ENCODE data around the gene SNX24. TPM values are rescaled to one million over a fixed set of nuclear protein-coding genes. Genes with fewer than 3 reads are reported as not detected.

The SNX24 gene
- total RNA-seq, 1 donor from 2014 or later: 57.0 TPM

DNA sequence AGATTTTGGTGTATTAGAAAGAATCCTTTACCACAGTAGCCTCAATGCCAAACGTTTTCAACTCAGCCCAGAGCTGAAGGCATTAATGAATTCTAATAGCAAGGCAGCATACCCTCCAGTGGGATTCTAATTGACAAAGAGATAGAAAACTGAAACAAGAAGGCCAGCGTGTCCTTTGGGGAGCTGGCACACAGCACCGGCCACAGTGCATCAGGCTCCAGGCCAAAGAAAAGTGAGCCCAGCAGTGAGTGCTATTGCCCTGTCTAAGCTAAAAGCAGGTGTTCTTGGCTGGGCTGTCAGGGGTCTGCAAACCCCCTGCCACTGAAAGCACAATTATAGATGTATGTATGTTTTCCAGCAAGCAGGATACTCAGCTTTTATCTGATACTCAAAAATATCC lies 150.7 kb downstream of the SNX24 start:
- H3K36me3 ChIP-seq (ENCODE audit: control insufficient read depth, insufficient read depth, low read length): no peaks in the 10 kb centered on the region
- no peak for DNase-seq (ENCODE audit: low read depth)
- no peak overlapping the region for H3K4me3 ChIP-seq (ENCODE audit: low read depth, low read length)
- H3K27me3 ChIP-seq (ENCODE audit: control insufficient read depth, insufficient read depth, low read length): no peaks in the 10 kb centered on the region
- TF ChIP-seq, protein P1, sequence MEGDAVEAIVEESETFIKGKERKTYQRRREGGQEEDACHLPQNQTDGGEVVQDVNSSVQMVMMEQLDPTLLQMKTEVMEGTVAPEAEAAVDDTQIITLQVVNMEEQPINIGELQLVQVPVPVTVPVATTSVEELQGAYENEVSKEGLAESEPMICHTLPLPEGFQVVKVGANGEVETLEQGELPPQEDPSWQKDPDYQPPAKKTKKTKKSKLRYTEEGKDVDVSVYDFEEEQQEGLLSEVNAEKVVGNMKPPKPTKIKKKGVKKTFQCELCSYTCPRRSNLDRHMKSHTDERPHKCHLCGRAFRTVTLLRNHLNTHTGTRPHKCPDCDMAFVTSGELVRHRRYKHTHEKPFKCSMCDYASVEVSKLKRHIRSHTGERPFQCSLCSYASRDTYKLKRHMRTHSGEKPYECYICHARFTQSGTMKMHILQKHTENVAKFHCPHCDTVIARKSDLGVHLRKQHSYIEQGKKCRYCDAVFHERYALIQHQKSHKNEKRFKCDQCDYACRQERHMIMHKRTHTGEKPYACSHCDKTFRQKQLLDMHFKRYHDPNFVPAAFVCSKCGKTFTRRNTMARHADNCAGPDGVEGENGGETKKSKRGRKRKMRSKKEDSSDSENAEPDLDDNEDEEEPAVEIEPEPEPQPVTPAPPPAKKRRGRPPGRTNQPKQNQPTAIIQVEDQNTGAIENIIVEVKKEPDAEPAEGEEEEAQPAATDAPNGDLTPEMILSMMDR (IDR thresholded peaks at IDR 0.05; ENCODE audit: insufficient read depth, low read length, poor library complexity, severe bottlenecking): no peak

DNA sequence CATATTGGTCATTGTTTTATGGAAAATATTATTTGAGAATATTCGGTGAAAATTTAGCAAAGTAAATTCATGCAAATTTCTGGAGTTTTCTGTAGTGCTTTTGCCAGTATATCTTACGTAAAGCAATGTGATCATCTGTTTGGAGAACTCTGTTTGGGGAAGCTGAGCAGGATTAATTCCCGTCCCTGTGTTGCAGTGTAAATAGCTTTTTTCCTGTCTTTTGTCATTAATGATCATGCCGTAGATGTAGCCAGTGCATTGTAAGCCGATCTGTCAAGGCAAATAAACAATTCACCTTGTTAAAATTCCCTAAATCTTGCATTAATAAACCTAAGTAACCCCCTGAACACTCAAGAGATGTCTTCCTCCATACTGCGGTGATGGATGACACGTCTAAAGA lies 151.9 kb downstream of the SNX24 start:
- DNase-seq (ENCODE audit: low read depth): no peak
- TF ChIP-seq, protein P1 (IDR thresholded peaks at IDR 0.05; ENCODE audit: insufficient read depth, low read length, poor library complexity, severe bottlenecking): no peak
- Histone ChIP-seq H3K4me3 (ENCODE audit: low read depth, low read length) (no peak overlapping the region), H3K36me3 (ENCODE audit: control insufficient read depth, insufficient read depth, low read length) (no peaks in the 10 kb centered on the region), H3K27me3 (ENCODE audit: control insufficient read depth, insufficient read depth, low read length) (no peaks in the 10 kb centered on the region)

DNA sequence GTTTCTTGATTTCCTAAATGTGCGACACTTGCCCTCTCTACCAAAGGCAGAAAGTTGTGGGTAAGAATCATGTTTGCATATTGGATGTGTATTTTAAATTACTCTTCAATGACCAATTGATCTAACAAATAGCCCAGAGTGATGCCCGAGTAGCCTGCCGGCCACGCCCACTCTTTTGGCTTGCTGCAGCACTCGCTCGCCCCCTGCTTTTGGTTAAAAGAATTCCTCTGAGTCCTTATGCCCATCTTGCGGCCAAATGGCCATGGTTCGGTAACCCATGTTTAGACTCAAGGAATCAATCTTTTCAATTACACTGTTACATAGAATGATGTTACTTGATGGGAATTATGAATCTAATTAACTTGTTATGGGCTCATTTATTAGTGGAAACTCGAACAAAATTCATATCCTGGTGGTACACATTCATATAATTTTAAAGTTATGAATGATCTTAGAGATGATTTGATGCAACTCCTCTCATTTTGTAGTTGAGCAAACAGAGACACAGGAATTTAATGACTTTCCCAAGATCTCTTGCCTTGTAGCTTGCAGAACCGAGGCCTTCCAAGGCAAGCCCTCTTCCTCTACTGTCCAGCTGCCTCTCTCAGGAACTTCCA lies 154.6 kb downstream of the SNX24 start:
- TF ChIP-seq, protein P1 (IDR thresholded peaks at IDR 0.05; ENCODE audit: insufficient read depth, low read length, poor library complexity, severe bottlenecking): peak; percentile 49
- H3K36me3 ChIP-seq (ENCODE audit: control insufficient read depth, insufficient read depth, low read length): no peaks in the 10 kb centered on the region
- H3K4me3 ChIP-seq (ENCODE audit: low read depth, low read length): no peak overlapping the region
- no peak for DNase-seq (ENCODE audit: low read depth)
- no peaks in the 10 kb centered on the region for H3K27me3 ChIP-seq (ENCODE audit: control insufficient read depth, insufficient read depth, low read length)

DNA sequence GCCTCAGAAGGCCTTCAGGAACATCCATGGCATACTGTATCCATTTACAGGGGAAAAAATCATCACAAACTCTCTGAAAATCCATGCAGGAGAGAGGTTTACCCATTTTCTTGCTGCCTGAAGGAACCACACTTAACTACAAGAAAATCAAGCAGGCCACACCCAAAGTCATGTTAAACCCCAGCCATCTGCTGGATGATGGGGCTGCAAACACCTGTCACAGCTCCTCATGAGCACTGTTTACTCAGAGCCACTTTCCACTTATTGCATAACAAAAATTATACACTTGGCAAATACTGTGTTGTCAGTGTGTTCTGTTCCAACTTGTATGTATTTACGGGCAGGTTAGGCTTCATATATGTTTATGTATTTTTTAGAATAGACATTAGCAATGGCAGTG lies 155.3 kb downstream of the SNX24 start:
- Histone ChIP-seq H3K36me3 (ENCODE audit: control insufficient read depth, insufficient read depth, low read length) (no peaks in the 10 kb centered on the region), H3K4me3 (ENCODE audit: low read depth, low read length) (no peak overlapping the region), H3K27me3 (ENCODE audit: control insufficient read depth, insufficient read depth, low read length) (no peaks in the 10 kb centered on the region)
- TF ChIP-seq, protein P1 (IDR thresholded peaks at IDR 0.05; ENCODE audit: insufficient read depth, low read length, poor library complexity, severe bottlenecking): no peak
- no peak for DNase-seq (ENCODE audit: low read depth)

DNA sequence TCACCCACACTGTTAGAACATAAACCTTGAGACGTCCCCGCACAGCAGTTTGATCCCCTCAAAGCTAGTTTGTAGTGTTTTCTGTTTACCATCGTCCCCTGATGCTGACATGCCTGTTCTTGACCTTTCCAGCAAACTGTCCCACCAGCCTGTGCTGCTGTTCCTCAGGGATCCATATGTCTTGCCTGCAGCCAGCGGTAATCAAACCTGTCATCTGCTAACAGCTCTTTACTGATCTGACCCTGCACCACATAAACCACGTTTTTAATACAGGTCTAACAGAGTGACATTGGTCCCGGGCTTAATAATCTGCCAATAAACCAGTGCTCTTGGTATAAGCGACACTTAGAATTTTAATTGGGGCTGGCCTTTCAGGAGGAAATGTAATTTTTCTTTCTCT lies 156.4 kb downstream of the SNX24 start:
- DNase-seq (ENCODE audit: low read depth): no peak
- TF ChIP-seq, protein P1 (IDR thresholded peaks at IDR 0.05; ENCODE audit: insufficient read depth, low read length, poor library complexity, severe bottlenecking): no peak
- Histone ChIP-seq H3K36me3 (ENCODE audit: control insufficient read depth, insufficient read depth, low read length) (no peaks in the 10 kb centered on the region), H3K4me3 (ENCODE audit: low read depth, low read length) (no peak overlapping the region), H3K27me3 (ENCODE audit: control insufficient read depth, insufficient read depth, low read length) (no peaks in the 10 kb centered on the region)

DNA sequence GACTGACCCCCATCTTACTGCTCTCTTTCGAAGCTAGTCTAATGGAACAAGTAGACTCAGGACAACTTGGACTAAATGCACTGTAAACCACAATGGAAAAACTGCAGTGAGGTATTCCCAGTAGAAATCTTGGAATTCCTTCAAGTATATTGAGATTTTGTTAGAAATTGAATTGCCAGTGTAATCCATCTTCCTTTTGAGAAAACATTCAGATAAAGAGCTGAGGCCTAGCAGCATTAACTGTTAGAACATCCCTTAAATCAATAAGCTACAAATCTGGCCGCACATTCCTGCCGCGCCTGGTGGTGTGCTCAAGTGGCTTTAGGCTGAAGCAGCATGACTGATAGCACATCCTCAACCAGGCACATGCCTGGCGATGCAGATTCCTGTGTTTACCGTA lies 161.8 kb downstream of the SNX24 start:
- Histone ChIP-seq H3K36me3 (ENCODE audit: control insufficient read depth, insufficient read depth, low read length) (no peaks in the 10 kb centered on the region), H3K4me3 (ENCODE audit: low read depth, low read length) (no peak overlapping the region), H3K27me3 (ENCODE audit: control insufficient read depth, insufficient read depth, low read length) (no peaks in the 10 kb centered on the region)
- TF ChIP-seq, protein P1 (IDR thresholded peaks at IDR 0.05; ENCODE audit: insufficient read depth, low read length, poor library complexity, severe bottlenecking): no peak
- DNase-seq (ENCODE audit: low read depth): no peak

All from kidney epithelial cell (primary cell).